Measurements from ENCODE around the gene FGF21.
"Not testable (repeated sequence)": the region's sequence is repeated elsewhere in the genome, so short reads cannot be mapped to it uniquely, and the experiment has no call there.

Gene FGF21

GRCh38 chr19:48777720-48778119 is 22.4 kb downstream of the FGF21 start:
- TF ChIP-seq CTCF (conservative IDR thresholded peaks at IDR 0.05): no peak
- no peak overlapping the region for H3K27ac ChIP-seq

DNA sequence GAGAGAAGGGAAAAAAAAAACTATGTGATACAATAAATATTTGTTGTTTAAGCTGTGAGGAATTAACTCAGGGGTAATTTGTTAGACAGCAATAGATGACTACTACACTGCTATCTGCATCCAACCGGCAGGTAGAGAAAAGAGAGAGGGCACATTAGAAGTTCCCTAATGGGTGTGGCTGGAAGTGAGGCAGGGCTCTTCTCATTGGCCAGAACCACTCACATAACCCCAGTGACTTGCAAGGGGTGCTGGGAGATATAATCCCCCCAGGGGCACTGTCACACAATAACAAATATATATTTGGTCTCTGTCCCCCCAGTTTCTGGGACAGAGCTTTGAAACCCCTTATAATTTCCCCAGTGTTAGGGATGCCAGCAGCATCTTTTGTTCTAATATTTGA is 24.3 kb downstream of the FGF21 start:
- TF ChIP-seq CTCF (conservative IDR thresholded peaks at IDR 0.05): no peak

DNA sequence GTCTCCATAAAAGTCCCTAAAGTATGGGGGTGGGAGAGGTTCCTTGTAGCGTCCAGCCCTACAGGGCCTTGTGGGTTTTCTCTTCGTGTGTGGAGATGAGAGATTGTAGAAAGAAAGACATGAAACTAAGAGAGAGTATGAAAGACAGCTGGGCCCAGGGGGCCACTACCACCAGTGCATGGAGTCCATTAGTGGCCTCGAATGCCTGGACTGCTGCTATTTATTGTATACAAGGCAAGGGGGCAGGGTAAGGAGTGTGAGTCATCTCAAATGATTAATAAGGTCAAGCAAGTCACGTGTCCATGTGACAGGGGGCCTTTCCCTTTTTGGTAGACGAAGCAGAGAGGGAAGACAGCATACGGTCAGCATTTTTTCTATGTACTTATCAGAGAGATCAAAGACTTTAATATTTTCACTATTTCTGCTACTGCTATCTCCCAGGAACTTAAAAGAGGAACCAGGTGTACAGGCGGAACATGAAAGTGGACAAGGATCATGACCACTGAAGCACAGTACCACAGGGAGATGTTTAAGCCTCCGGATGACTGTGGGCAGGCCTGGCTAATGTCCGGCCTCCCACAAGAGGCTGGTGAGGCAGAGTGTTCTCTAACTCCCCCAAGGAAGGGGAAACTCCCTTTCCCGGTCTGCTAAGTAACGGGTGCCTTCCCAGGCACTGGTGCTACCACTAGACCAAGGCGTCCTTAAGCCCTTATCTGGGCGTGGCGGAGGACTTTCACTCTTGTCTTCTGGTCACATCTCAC is 25.5 kb downstream of the FGF21 start:
- H3K27ac ChIP-seq: no peak overlapping the region
- TF ChIP-seq CTCF (conservative IDR thresholded peaks at IDR 0.05): no peak

More for the DNA sequence above, 24.3 kb downstream of the FGF21 start:
- no peak overlapping the region for H3K27ac ChIP-seq

DNA sequence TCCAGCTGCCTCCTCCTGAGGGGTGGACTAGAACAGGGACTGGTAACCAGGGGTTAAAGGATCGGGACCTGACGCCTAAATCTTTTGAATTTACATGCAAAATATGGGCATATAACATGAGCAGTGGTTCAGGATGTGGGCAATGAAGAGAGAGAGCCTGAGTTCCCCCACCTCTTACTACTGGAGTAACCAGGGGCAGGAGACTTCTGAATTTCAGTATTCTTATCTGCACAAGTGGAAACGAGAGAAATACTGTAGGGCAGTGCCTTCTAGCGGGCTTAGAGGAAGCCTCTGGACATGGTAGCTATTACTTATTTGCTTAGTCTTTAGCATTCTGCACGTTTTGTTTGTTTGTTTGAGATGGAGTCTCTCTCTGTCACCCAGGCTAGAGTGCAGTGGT is 29.2 kb downstream of the FGF21 start:
- TF ChIP-seq CTCF (conservative IDR thresholded peaks at IDR 0.05): peak; percentile 67
- no peak overlapping the region for H3K27ac ChIP-seq

GRCh38 chr19:48786422-48786821 is 31.1 kb downstream of the FGF21 start:
- not testable (repeated sequence) for H3K27ac ChIP-seq

DNA sequence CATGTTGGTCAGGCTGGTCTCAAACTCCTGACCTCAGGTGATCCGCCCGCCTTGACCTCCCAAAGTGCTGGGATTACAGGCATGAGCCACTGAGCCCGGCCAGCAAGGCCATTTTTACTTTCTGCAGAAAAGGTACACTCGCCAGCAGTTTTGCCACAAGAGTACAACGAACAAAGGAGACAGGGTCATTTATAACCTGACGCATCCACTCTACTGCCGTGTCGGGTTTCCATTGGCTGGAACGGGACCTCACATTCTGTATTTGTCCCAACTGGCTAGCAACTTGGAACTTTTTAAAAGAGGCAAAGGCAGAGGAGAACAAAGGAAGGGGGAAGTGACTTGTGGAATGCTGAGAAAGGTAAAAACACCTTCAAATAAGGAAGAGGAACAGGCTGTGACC is 32.0 kb downstream of the FGF21 start:
- H3K27ac ChIP-seq: not testable (repeated sequence)

DNA sequence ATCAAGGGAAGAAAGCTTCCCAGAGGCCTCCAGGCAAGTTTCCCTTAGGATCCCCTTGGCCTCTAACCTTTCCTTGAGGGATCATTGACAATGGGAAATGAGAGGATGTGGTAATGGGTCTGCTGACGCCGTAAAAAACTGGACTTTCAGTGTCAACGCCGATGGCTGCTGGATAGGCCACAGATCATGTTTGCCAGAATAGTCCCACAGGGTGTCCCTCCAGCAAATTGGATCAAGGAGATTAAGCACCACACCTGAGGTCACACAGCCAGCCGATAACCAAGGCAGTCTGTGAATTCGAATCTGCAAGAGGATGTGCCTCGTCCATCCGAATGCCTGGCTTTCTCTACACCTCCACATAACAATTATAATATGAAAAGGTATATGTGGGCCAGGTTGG is 37.9 kb downstream of the FGF21 start:
- no peak overlapping the region for H3K27ac ChIP-seq
- TF ChIP-seq CTCF (conservative IDR thresholded peaks at IDR 0.05): no peak

DNA sequence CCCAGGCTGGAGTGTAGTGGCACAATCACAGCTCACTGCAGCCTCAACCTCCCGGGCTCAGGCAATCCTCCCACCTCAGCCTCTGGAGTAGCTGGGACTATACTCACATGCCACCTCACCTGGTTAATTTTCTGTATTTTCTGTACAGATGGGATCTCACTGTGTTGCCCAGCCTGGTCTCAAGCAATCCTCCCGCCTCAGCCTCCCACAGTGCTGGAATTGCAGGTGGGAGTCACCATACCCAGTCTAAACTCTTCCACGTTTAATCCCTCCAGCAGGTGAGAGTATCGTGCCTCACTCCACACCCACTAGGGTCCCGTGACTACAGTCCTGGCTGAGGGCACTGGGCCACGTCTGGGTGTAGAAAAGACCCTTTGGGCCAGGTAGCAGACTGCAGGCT is 39.0 kb downstream of the FGF21 start:
- H3K27ac ChIP-seq: peak overlapping the region; percentile 69
- no peak for TF ChIP-seq CTCF (conservative IDR thresholded peaks at IDR 0.05)

All from VCaP (cell line).